Activated T-cell treated with anti-CD3 and anti-CD28 coated beads for 1 hour (primary cell): Measurements from ENCODE around the gene OR9Q1.
"Not testable (repeated sequence)": the region's sequence is repeated elsewhere in the genome, so short reads cannot be mapped to it uniquely, and the experiment has no call there.

Experiments used
- DNase-seq: peaks from one replicate; pipeline ENCODE4 v3.0.0-alpha.2; 2020; ENCODE audit warnings: low read depth

Gene OR9Q1, protein sequence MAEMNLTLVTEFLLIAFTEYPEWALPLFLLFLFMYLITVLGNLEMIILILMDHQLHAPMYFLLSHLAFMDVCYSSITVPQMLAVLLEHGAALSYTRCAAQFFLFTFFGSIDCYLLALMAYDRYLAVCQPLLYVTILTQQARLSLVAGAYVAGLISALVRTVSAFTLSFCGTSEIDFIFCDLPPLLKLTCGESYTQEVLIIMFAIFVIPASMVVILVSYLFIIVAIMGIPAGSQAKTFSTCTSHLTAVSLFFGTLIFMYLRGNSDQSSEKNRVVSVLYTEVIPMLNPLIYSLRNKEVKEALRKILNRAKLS

DNA sequence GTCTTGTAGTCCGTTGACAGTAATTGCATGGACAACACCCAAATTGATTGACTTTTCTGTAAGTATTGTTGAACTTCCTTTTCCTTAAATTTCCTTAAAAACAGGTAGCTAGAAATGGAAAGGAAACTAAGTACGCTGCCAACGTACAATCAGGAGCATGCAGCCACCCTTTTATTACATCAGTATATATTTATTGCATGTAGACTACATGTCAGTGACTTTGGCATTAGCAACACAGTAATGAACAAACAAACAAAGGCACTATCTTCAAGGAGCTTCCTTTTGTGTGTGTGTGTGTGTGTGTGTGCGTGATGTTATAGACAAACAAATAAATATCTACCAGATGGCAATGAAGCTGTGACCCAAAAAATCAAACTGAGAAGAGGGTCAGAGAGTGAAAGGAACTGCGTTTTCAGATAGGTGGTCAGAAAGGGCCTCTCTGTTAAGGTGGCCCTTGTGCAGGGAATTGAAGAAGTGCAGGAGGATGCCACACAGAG is at the start of gene OR9Q1:
OR9Q1 (plus strand) TSS at position 447 of the 497 bp plus-strand sequence. CDS start 155,564 bp downstream, outside the sequence.
- no peak for DNase-seq

DNA sequence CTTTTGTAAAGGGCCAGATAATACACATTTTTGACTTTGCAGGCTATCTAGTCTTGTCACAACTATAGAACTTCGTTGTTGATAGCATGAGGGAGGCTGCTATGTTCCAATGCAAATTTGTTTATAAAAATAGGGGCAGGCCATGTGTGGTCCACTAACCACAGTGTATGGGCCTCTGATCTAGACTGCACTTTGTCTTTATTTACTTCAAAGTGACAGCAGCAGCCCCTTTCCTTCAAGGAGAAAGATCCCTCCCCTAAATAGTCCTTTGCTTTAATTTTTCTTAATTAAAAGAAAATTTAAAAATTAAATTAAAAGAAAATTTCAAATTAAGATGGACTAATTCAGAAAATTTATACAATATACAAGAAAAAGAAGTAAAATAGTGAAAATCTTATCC is 49.5 kb upstream of the OR9Q1 start:
- DNase-seq = no peak

GRCh38 chr11:57974848-57975601 is 48.7 kb upstream of the OR9Q1 start:
- no peak for DNase-seq

GRCh38 chr11:57977709-57978108 is 46.0 kb upstream of the OR9Q1 start:
- no peak for DNase-seq

DNA sequence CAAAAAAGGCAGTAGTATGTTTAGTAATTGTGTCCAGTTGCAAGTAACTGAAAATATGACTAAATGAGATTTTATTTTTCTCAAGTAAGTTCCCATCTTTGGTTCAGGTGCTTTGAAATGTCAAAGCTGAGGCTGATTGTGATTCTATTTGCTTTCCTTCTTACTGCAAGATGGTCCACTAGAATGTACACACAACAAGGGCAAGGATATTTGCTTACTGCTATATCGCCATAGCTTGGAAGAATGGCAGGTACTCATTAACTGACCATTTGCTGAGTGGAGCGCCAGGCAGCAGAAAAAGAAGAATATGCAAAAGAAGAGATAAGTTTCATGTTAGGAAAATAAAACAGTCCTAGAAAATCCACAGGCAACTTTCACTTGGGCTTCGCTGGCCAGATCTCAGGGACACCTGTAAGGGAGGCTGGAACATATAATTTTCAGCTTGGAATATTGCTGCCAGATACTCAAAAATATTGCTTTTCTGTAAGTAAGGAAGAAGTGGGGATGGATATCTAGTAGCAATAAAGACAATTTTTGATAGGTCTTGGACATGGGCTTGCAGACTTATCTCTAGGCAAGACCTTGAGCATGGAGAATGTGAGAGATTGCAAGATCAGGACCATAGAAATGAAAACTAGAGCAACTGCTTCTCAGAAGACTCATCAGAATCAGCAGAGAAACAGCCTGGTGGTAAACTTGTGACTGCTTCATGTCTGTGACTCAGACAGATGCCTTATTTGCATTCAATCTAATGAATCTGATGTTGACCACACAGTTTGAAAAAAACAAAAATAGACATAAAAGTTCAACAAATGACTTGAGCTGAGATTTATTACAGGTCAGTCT is 44.8 kb upstream of the OR9Q1 start:
- DNase-seq = no peak

DNA sequence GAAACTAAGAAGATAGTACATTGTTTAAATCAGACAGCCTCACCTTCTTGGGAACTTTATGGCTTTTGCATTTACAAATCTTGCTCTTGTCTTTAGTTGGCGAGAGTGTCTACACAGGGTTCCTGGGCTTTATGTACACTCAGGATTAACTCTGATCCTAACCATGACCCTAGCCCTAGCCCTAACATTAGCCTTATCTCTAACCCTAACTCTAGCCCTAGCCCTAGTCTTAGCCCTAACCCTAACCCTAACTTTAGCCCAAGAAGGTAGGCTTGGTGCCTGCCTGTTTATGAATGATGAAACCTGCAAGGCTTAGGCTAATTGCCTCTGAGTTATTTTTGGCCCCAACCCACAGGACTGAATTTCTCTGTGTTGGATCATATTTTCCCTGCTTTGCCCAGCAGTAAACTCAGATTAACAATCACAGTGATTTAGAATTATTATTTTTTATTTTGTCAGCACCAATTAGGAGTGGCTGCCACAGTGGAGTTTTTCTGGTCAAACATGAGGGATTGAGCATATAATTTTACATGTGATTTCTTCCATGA is 44.1 kb upstream of the OR9Q1 start:
- no peak for DNase-seq

- no peak for DNase-seq
Observed at GRCh38 chr11:57980201-57980600, 43.5 kb upstream of the OR9Q1 start.

- DNase-seq = no peak
Observed at GRCh38 chr11:57981536-57981935, 42.1 kb upstream of the OR9Q1 start.

DNA sequence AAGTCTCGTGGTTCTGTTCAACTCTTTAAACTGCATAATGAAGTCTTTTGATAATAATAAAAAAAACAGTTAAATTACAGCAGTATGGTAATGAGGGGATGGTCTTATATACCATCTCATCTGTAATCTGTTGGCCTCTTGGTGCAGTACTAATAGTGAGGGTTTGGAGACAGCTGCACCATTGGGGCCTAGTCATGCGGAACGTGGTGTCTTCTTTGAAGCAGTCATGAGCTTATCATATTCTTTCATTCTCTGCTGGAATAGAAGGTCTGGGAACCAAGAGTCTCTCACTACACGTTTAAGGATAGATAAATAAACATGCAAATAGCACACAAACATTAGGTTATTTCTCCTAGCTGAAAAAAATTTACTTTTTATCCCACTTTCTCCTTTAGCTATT is 40.9 kb upstream of the OR9Q1 start:
- no peak for DNase-seq

DNA sequence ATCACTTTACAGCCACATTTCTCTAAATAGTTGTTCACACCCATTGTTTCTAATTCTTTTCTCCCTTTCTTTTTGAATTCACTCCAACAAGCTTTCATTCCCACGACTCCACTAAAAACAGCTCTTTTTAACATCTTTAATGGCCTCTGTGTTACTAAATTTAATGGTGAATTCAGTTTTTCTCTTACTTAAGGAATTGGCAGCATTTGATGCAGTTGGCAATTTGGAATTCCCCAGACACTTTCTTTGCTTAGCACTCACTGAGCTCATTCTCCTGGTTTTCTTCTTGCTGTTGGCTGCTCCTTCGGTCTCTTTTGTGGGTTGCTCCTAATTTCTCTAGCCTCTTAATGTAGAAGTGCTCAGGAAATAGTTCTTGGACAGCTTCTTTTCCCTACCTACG is 40.5 kb upstream of the OR9Q1 start:
- no peak for DNase-seq

DNA sequence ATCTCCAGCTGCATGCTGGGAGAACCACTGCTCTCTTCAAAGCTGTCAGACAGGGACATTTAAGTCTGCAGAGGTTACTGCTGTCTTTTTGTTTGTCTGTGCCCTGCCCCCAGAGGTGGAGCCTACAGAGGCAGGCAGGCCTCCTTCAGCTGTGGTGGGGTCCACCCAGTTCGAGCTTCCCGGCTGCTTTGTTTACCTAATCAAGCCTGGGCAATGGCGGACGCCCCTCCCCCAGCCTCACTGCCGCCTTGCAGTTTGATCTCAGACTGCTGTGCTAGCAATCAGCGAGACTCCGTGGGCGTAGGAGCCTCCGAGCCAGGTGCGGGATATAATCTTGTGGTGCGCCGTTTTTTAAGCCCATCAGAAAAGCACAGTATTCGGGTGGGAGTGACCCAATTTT is 24.2 kb upstream of the OR9Q1 start:
- not testable (repeated sequence) for DNase-seq

GRCh38 chr11:58000021-58000420 is 23.7 kb upstream of the OR9Q1 start:
- DNase-seq = not testable (repeated sequence)

DNA sequence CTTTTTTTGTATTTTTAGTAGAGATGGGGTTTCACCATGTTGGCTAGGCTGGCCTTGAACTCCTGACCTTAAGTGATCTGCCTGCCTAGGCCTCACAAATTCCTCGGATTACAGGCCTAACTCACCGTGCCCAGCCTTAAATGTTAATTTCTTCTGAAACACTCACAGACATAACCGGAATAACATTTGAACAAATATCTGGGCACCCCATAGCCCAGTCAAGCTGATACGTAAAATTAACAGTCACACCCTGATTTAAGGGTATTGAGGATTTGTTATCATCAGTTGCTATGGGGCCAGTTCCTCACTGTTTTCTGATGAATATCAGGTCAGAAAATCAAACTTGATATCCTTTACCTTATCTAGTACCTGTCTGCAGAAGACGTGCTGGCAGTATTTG is 23.0 kb upstream of the OR9Q1 start:
- DNase-seq = no peak

GRCh38 chr11:58003036-58003435 is 20.6 kb upstream of the OR9Q1 start:
- DNase-seq = no peak

GRCh38 chr11:58003591-58003990 is 20.1 kb upstream of the OR9Q1 start:
- DNase-seq = no peak

DNA sequence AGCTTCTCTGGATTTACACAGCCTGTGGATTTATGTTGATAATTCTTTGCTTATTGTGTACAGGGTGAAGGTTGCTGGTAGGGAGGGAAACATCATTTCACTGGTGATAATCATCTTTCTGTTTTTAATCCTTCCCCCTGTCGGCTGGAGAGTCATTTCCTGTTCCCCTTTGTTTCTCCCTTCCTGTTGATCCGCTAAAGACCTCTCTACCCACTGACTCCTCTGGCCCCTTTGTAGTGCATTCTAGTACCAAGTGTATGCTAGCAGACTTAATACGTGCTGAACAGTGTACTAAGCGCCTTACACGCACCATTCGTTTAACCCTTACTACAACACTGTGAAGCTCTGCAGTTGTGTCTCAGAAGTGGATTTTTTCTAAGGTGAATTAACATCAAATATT is 19.0 kb upstream of the OR9Q1 start:
- no peak for DNase-seq

GRCh38 chr11:58006940-58007339 is 16.7 kb upstream of the OR9Q1 start:
- DNase-seq = no peak

DNA sequence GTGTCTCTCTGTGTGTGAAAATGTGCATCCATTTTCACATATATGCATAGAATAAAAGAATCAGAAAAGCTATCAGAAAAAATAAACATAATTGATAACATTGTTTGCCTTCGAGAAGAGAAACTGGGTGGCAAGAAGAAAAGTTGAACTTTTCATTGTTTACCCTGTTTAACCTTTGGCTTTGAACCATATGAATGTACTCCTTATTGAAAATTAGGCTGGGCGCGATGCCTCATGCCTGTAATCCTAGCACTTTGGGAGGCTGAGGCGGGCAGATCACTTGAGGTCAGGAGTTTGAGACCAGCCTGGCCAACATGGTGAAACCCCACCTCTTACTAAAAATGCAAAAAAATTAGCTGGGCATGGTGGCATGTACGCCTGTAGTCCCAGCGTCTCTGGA is 11.9 kb upstream of the OR9Q1 start:
- DNase-seq = no peak

DNA sequence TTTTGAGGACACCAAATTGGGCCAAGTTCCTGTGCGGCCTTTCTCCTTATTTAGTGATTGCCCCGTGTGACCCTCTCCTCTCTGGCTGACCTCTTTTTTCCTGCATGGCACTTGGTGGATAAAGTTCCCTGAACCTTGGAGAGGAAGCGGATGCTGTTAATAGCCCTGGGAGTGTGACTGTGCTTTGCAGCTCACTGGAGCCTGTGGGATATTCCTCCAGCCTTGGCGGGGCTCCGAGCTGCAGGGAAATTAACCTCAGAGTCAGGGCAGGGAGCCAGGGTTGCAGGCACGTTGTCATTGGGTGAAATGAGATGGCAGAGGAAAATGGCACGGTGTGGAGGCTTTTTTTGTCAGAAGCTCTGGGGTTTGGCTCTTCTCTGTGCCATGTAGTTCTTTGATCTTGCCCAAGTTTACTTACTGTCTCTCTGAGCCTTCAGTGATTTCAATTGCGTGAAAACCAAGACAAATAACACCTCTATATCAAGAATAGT is 965 bp downstream of the OR9Q1 start:
- DNase-seq = no peak

DNA sequence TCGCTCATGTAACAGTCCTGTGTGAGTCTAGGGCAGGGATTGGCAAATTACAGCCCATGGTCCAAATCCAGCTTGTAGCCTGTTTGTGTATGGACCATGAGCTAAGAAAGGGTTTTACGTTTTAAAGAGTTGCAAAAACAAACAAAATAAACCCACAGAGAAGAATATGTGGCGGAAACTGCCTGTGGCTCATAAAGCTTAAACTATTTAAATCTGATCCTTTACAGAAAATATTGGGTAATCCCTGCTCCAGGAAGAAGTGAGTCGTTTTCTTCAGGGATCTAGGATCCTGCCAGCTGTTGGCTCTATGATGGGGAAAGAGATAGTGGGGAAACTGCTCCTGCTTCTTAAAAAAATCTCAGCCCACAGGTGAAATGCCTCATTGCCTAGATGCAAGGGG is 3.7 kb downstream of the OR9Q1 start:
- DNase-seq = no peak

DNA sequence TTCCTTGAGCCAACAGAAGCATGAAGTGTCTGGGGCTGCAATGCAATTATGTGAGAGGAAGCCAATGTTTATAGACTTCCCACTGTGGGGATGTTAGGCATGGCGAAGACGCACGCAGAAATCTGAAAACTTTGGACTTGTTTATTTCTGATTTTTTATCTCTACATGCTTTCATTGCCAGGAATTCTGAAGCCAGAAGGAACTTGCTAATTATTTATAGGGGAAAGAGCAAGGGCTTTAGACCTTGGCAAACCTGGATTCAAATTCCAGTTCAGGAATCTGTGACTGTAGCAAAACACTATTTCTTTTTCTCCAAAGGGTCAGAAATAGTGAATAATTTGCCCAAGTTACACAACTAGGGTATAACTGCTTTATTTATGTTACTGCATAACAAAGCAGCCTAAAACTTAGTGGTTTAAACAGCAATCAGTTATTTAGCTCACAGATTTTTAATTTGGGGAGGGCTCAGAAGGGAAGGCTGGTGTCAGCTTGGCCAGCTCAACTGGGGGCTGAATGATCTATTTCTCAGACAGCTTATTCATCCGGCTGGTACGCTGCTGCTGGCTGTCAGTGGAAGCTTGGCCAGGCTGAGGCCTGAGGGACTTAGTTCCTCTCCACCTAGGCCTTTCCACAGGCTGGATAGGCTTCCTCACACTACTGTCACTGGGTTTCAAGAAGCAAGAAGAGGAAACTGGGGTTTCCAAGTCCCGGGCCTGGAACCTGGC is 5.2 kb downstream of the OR9Q1 start:
- DNase-seq = no peak
